Measurements from ENCODE around the gene OPN1SW. TPM values are rescaled to one million over a fixed set of nuclear protein-coding genes. Genes with fewer than 3 reads are reported as not detected.
A peak's percentile ranks its signal among the peaks of the same experiment; 100 is the strongest.

OPN1SW gene
- total and polyA plus RNA-seq, 9 of the 15 experiments (the other 6 are each of a cell fraction or from before 2014, with no cell fraction given), result 0.84 to 1.0 TPM; not detected in 7

GRCh38 chr7:128821724-128822123, 46.1 kb upstream of the OPN1SW start:
- intact Hi-C loops (cut with micrococcal nuclease) (no loop called here), in situ Hi-C loops (cut with MboI) (no loop called here)
- BruUV-seq (replicated peaks), result no TSS peak
- POLR2A ChIA-PET, result interaction anchor here (3.2 to 6.8 kb wide), 2 partner anchors 8 to 11 kb away, joined by 20 to 39 read pairs; no protein-coding TSS in a partner anchor
- H3K9me1 ChIP-seq (ENCODE audit: control insufficient read depth, insufficient read depth, low read length), result peaks cover 3% of the 10 kb centered on the region
- DNase-seq (ENCODE audit: extremely low read depth in 1 of 4, low spot score in 3 of 4) (no peak), ATAC-seq (peak; percentile 6; the same call in 2 of the 3 replicates), FAIRE-seq (no peak)
- H3K4me2 ChIP-seq (ENCODE audit: insufficient read depth, low read length), result no peak overlapping the region
- H3K27me3 ChIP-seq (ENCODE audit: control insufficient read depth in 2 of 2, insufficient read depth in 2 of 2, low read length in 2 of 2), result no peaks in the 10 kb centered on the region
- WGBS (ENCODE audit: insufficient coverage, low coverage, missing lambda C conversion rate), result 80% methylated on average over 4 of the region's 4 CpGs
- no peaks in the 10 kb centered on the region for H3K79me2 ChIP-seq (ENCODE audit: control insufficient read depth, insufficient read depth, low read length)
- H3K4me1 ChIP-seq (replicated peaks in 1 of 2; ENCODE audit: control insufficient read depth in 2 of 2, insufficient read depth in 2 of 2, low read length in 2 of 2), result peaks cover 0 to 4% of the 10 kb centered on the region in 2 experiments; a peak in 3 of 5 replicates
- peak overlapping the region in 1 of 2 experiments; percentile 69; a peak in 2 of 4 replicates for H3K9ac ChIP-seq (ENCODE audit: insufficient read depth in 1 of 2, low read depth in 2 of 2, low read length in 2 of 2)
- no peak overlapping the region for H3K27ac ChIP-seq (ENCODE audit: extremely low read depth, low read depth, low read length)
- H3K9me3 ChIP-seq (replicated peaks; ENCODE audit: control insufficient read depth, insufficient read depth, low read depth, low read length), result no peaks in the 10 kb centered on the region
- no peak overlapping the region for H2AFZ ChIP-seq (ENCODE audit: low read depth, low read length)
- no peak overlapping the region for H3K4me3 ChIP-seq
- TF ChIP-seq POLR2G (IDR thresholded peaks at IDR 0.05; ENCODE audit: low read depth, low read length), result 0 out of 2 replicates have a peak, but pooled peaks have one; percentile 14
- no peak for TF ChIP-seq NR2F6 (CRISPR knock-in tag; IDR thresholded peaks at IDR 0.05)
- TF ChIP-seq POLR2H (tag; IDR thresholded peaks at IDR 0.05; ENCODE audit: low read depth), result no peak
- TF ChIP-seq ZNF764 (CRISPR knock-in tag; IDR thresholded peaks at IDR 0.05; ENCODE audit: low read depth), result peak; percentile 68; the same call in 1 of the 2 replicates
- H3K36me3 ChIP-seq (ENCODE audit: control insufficient read depth, insufficient read depth, low read length), result no peaks in the 10 kb centered on the region
- no peaks in the 10 kb centered on the region for H4K20me1 ChIP-seq (replicated peaks; ENCODE audit: control insufficient read depth, insufficient read depth, low read length)
- CTCF ChIA-PET (ENCODE audit: low intra/inter-chr PET ratio), result no interaction called here

- H3K4me2 ChIP-seq (ENCODE audit: insufficient read depth, low read length), result no peak overlapping the region
- H3K4me1 ChIP-seq (replicated peaks in 1 of 2; ENCODE audit: control insufficient read depth in 2 of 2, insufficient read depth in 2 of 2, low read length in 2 of 2), result peaks cover 8 to 17% of the 10 kb centered on the region in 2 experiments; a peak in 4 of 5 replicates
- H3K27ac ChIP-seq (ENCODE audit: extremely low read depth, low read depth, low read length), result no peak overlapping the region
- H3K36me3 ChIP-seq (ENCODE audit: control insufficient read depth, insufficient read depth, low read length), result no peaks in the 10 kb centered on the region
- H3K9me1 ChIP-seq (ENCODE audit: control insufficient read depth, insufficient read depth, low read length), result peaks cover 3% of the 10 kb centered on the region
- H4K20me1 ChIP-seq (replicated peaks; ENCODE audit: control insufficient read depth, insufficient read depth, low read length), result no peaks in the 10 kb centered on the region
- 63% methylated on average over 3 of the region's 3 CpGs for WGBS (ENCODE audit: insufficient coverage, low coverage, missing lambda C conversion rate)
- no peak for TF ChIP-seq ZNF668 (CRISPR knock-in tag; IDR thresholded peaks at IDR 0.05)
- TF ChIP-seq POLR3G (IDR thresholded peaks at IDR 0.05; ENCODE audit: extremely low read depth, insufficient read length, insufficient replicate concordance), result no peak
- no peak for TF ChIP-seq ETV6 (IDR thresholded peaks at IDR 0.05; ENCODE audit: borderline replicate concordance in 1 of 2, low read depth in 2 of 2, low read length in 1 of 2)
- TF ChIP-seq ETV6 (CRISPR knock-in tag; IDR thresholded peaks at IDR 0.05; ENCODE audit: borderline replicate concordance), result no peak
- TF ChIP-seq SRSF9 (IDR thresholded peaks at IDR 0.05; ENCODE audit: borderline replicate concordance, low read depth, low read length), result no peak
- TF ChIP-seq ATF1 (CRISPR knock-in tag; IDR thresholded peaks at IDR 0.05), result no peak
- no peak for TF ChIP-seq ATF1 (tag; IDR thresholded peaks at IDR 0.05)
- TF ChIP-seq ERF (CRISPR knock-in tag; IDR thresholded peaks at IDR 0.05), result 0 out of 2 replicates have a peak, but pooled peaks have one; percentile 50
- H3K27me3 ChIP-seq (ENCODE audit: control insufficient read depth in 2 of 2, insufficient read depth in 2 of 2, low read length in 2 of 2), result no peaks in the 10 kb centered on the region
- ChIA-PET POLR2A (interaction anchor here (0.6 to 6.8 kb wide), 5 partner anchors 9 to 79 kb away, joined by 3 to 39 read pairs (median 14); partner anchors contain the start of gene CALU), CTCF (ENCODE audit: low intra/inter-chr PET ratio) (no interaction called here)
- no peaks in the 10 kb centered on the region for H3K79me2 ChIP-seq (ENCODE audit: control insufficient read depth, insufficient read depth, low read length)
- no peak overlapping the region for H2AFZ ChIP-seq (ENCODE audit: low read depth, low read length)
- no TSS peak for BruUV-seq (replicated peaks)
- ATAC-seq (no peak), FAIRE-seq (no peak), DNase-seq (ENCODE audit: extremely low read depth in 1 of 4, low spot score in 3 of 4) (no peak)
- intact Hi-C loops (cut with micrococcal nuclease), result no loop called here
- H3K9ac ChIP-seq (ENCODE audit: insufficient read depth in 1 of 2, low read depth in 2 of 2, low read length in 2 of 2), result no peak overlapping the region
- in situ Hi-C loops (cut with MboI), result no loop called here
- H3K4me3 ChIP-seq, result no peak overlapping the region
- no peaks in the 10 kb centered on the region for H3K9me3 ChIP-seq (replicated peaks; ENCODE audit: control insufficient read depth, insufficient read depth, low read depth, low read length)
These were observed 43.1 kb upstream of the OPN1SW start for GRCh38 chr7:128818694-128819093.

Data from K562 (cell line).